NB4 (cell line): ENCODE results near the gene HYDIN.

Experiments
- MYC ChIP-seq: IDR thresholded peaks from 2 replicates; pipeline ENCODE4 v1.6.1; 2011; ENCODE audit warnings: low read depth, low read length
- POLR2A ChIP-seq: IDR thresholded peaks from 2 replicates; pipeline ENCODE4 v1.6.1; 2011; ENCODE audit warnings: mild to moderate bottlenecking; ENCODE audit not compliant: insufficient read length; ENCODE audit errors: extremely low read depth
- TF ChIP-seq, protein P1 (sequence below): IDR thresholded peaks from one replicate; pipeline ENCODE4 v1.5.1; 2012; ENCODE audit warnings: low read depth, low read length
- TF ChIP-seq, protein P2 (sequence below): IDR thresholded peaks from 2 replicates; pipeline ENCODE4 v1.6.1; 2011; ENCODE audit warnings: low read depth, low read length

DNA sequence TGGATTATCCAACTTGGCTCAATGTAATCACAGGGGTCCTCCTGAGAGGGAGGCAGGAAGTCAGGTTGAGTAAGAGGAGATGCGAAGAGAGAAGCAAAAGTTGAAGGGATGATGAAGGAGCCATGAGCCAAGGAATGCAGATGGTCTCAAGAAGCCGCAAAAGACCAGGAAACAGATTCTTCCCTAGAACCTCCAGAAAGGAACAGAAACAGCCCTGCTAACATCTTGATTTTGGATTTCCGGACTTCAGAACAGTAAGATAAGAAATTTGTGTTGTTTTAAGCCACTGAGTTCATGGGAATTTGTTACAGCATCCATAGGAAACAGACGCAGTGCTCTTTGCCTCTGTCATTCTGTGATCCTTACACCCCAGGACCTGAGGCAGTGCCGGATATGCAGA lies 31.9 kb upstream of the HYDIN start:
- no peak for TF ChIP-seq POLR2A
- TF ChIP-seq, protein P1, sequence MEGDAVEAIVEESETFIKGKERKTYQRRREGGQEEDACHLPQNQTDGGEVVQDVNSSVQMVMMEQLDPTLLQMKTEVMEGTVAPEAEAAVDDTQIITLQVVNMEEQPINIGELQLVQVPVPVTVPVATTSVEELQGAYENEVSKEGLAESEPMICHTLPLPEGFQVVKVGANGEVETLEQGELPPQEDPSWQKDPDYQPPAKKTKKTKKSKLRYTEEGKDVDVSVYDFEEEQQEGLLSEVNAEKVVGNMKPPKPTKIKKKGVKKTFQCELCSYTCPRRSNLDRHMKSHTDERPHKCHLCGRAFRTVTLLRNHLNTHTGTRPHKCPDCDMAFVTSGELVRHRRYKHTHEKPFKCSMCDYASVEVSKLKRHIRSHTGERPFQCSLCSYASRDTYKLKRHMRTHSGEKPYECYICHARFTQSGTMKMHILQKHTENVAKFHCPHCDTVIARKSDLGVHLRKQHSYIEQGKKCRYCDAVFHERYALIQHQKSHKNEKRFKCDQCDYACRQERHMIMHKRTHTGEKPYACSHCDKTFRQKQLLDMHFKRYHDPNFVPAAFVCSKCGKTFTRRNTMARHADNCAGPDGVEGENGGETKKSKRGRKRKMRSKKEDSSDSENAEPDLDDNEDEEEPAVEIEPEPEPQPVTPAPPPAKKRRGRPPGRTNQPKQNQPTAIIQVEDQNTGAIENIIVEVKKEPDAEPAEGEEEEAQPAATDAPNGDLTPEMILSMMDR, result no peak
- no peak for TF ChIP-seq MYC
- TF ChIP-seq, protein P2, sequence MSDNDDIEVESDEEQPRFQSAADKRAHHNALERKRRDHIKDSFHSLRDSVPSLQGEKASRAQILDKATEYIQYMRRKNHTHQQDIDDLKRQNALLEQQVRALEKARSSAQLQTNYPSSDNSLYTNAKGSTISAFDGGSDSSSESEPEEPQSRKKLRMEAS, result no peak
